GM12873 (cell line): ENCODE measurements around the gene STAMBPL1.

Experiments
- TF ChIP-seq, protein P1 (sequence below): IDR thresholded peaks from 2 replicates; pipeline ENCODE4 v1.5.1; 2012; ENCODE audit warnings: low read depth, mild to moderate bottlenecking, moderate library complexity, low read length, control low read depth; ENCODE audit not compliant: insufficient read depth; ENCODE audit errors: missing control alignments

Gene STAMBPL1

DNA sequence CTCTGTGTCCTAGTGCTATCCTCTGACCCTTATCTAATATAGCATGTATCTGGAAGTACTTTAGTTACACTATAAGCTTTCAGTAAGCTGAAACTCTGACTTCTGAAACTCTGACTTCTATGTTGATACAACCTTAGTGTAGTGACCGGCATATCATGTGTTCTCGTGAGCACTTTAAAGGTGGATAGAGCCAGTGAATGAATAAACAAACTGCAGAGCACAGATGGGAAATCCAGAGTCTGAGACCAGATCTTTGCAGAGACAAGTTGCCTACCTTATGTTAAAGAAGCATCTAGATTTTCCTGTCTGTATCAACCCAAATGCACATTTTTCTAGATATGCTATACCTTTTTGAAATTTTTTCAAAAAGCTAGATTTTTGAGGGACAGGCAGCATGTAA, 69.0 kb downstream of the STAMBPL1 start:
- TF ChIP-seq, protein P1, sequence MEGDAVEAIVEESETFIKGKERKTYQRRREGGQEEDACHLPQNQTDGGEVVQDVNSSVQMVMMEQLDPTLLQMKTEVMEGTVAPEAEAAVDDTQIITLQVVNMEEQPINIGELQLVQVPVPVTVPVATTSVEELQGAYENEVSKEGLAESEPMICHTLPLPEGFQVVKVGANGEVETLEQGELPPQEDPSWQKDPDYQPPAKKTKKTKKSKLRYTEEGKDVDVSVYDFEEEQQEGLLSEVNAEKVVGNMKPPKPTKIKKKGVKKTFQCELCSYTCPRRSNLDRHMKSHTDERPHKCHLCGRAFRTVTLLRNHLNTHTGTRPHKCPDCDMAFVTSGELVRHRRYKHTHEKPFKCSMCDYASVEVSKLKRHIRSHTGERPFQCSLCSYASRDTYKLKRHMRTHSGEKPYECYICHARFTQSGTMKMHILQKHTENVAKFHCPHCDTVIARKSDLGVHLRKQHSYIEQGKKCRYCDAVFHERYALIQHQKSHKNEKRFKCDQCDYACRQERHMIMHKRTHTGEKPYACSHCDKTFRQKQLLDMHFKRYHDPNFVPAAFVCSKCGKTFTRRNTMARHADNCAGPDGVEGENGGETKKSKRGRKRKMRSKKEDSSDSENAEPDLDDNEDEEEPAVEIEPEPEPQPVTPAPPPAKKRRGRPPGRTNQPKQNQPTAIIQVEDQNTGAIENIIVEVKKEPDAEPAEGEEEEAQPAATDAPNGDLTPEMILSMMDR, result no peak

DNA sequence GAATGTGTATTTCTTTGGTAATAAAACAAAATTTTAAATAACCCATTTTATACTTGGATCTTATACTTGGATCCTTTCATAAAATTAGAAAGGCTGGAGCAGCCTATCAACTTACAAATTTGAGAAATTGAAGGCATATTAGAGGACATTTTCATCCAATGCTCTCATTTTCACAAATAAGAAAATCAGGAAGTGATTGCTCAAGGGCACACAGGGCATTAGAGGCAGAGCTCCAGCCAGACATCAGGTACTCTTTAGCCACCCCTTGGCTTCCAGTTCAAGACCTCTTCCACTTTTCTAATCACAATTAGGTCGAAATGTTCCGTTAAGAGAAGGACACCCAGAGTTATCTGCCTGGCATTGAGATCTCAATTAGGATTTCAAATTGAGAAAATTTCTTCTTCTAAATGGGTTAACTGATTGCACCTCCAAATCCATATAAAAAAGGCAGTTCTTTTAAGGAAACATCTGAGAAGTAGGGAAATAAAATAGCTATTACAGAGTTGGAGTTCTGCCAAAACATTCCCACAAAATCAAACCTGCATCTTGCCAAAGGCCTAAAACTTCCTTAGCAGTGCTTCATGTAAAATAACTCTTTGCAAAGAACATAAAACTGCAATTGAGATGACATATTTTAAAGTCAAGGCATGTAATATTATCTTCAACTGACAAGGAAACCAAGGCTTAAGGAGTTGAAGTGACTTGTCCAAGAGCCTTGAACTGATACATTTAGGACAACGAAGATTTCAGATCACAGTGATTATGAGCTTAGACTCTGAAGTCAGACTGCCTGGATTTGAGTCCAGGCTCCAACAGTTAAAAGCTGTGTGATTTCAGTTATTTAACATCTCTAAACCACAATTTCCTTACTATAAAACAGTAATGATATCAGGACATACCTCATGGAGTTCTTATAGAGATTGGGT, 70.1 kb downstream of the STAMBPL1 start:
- TF ChIP-seq, protein P1, result no peak

DNA sequence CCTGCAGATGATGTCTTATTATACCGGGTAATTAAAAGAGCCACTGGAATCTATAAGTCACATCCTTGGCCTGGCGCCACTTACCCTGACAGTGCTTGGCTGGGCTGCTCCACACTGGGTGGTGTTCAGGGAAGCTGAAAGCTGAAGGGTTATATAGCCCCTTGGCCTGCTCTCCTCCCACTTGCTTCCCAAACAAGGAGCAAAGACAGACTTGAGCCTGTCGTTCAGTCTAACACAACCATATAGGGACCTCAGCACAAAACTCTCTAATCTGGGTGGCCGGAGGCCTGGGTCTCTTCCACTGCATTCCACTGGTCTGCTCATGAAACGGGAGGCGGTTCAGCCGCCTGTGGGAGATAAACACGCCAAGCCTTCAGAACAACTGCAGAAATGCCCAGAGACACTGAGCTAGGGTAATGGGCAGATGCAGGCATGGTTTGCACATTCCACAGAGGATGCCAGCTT, 72.6 kb downstream of the STAMBPL1 start, which contains the start of gene ACTA2:
Gene ACTA2 (minus strand): TSS at position 127 of the 465 bp plus-strand sequence. CDS start 3,843 bp downstream, outside the sequence.
- TF ChIP-seq, protein P1, result no peak

DNA sequence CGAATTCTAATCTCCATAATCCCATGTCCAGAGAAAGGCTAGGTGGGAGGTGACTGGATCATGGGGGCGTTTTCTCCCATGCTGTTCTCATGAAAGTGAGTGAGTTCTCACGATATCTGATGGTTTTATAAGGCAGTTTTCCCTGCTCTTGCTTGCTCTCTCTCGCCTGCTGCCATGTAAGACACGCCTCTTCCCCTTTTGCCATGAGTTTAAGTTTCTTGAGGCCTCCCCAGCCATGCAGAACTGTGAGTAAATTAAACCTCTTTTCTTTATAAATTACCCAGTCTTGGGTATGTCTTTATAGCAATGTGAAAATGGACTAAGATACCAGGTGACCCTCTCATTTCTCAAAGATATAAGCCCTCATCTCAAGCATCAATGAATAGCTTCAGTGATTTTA, 73.6 kb downstream of the STAMBPL1 start:
- TF ChIP-seq, protein P1, result no peak

DNA sequence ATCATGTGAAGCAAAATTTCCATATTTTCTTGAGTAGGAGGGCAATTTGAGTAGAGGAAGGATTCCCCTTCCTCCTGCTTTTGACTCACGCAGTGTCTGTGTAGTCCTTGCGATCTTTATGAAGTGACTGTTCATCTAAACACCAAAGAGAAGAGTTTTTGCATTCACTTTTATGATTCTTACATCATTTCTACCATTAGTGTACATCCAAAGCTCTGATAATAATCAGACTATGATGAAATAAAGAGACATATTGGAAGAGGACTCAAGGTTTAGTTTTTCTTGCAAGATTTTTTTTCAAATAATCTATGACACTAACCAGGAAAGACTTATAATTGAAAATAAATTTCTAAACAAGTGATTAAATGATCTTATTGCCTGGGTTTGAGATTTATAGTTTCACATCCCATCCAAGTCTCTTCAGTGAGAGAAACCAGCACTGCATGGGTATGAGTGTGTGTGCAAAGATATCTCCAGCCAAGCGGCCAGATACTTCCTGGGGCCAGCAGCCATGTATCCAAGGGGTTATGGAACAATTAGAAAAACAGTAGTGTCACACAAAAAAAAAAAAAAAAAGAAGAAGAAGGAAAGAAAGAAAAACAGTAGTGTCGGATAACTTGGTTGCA, 74.5 kb downstream of the STAMBPL1 start:
- TF ChIP-seq, protein P1, result no peak

DNA sequence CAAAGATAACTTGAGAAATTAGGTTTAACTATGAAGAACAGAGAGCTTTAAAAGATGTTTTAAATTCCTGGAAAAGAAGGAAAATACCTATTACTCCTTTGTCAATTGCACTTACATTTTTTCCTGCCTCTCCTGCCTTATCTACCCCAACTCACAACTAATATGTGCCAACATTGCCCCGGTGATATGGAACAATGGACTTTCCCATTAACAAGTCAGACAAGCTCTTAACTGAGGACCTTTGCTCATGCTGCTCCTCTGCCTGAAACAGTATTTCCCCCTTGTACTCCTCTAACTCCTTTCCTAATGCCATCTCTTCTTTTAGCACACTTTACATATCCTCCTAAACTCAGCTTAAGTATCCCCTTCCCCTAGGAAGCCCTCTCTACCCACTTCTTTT, 77.3 kb downstream of the STAMBPL1 start:
- TF ChIP-seq, protein P1, result no peak

DNA sequence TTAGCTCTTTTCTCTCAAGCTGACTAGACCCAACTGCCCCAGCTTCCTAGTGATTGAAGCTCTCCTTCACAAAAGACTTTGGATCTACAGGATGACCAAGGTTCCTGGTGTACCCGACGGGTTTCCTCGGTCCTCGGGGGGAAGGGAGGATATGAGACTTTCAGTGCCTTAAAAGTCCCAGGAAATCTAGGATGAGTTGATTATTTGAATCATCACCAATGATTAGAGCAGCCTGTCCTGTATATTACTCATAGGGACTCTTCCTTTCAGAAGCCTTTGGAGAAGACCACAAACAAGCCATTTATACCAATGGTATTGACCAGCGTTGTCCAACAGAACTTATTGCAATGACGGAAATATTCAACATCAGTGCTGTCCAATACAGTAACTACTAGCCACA, 78.7 kb downstream of the STAMBPL1 start:
- TF ChIP-seq, protein P1, result no peak
